Central memory CD8-positive, alpha-beta T cell (primary cell): Measurements from ENCODE around the gene CUTA.
"Not testable (repeated sequence)": the region's sequence is repeated elsewhere in the genome, so short reads cannot be mapped to it uniquely, and the experiment has no call there.

Source experiments
- ATAC-seq: fragments of 150-1000 bp; cut with Tn5 transposase; replicated peaks from 2 replicates; pipeline ENCODE4 v1.10.0; 2022; ENCODE audit warnings: mild to moderate bottlenecking, moderate FRiP score, moderate number of reproducible peaks; ENCODE audit not compliant: poor library complexity, severe bottlenecking; ENCODE audit errors: extremely low read depth
- DNase-seq, 2 donors: peaks; one replicate each; pipeline ENCODE4 v3.0.0; 2021; ENCODE audit warnings: low spot score in 2 of 2
- H3K27ac Mint-ChIP-seq: one replicate; pipeline ENCODE4 v1.8.0; 2022; ENCODE audit warnings: low read depth, mild to moderate bottlenecking, moderate library complexity, mixed read lengths
- H3K27me3 Mint-ChIP-seq: one replicate; pipeline ENCODE4 v1.8.0; 2022; ENCODE audit warnings: mixed read lengths
- H3K36me3 Mint-ChIP-seq: one replicate; pipeline ENCODE4 v1.8.0; 2022; ENCODE audit warnings: mild to moderate bottlenecking, moderate library complexity, mixed read lengths; ENCODE audit not compliant: insufficient read depth
- H3K4me1 Mint-ChIP-seq: one replicate; pipeline ENCODE4 v1.8.0; 2022; ENCODE audit warnings: mixed read lengths
- H3K4me3 Mint-ChIP-seq: one replicate; pipeline ENCODE4 v1.8.0; 2022; ENCODE audit warnings: mild to moderate bottlenecking, moderate library complexity, mixed read lengths
- H3K9me3 Mint-ChIP-seq: one replicate; pipeline ENCODE4 v1.8.0; 2022; ENCODE audit warnings: mixed read lengths

CUTA gene

GRCh38 chr6:33398601-33399000 lies 19.3 kb downstream of the CUTA start:
- H3K27ac Mint-ChIP-seq, ATAC-seq, H3K27me3 Mint-ChIP-seq, H3K4me3 Mint-ChIP-seq, H3K36me3 Mint-ChIP-seq, H3K9me3 Mint-ChIP-seq, DNase-seq, H3K4me1 Mint-ChIP-seq: not testable (repeated sequence)

- Mint-ChIP-seq H3K27ac (peak overlapping the region; percentile 62), H3K36me3 (peaks cover 6% of the 10 kb centered on the region), H3K4me3 (no peak overlapping the region), H3K4me1 (peaks cover 7% of the 10 kb centered on the region), H3K9me3 (no peaks in the 10 kb centered on the region), H3K27me3 (no peaks in the 10 kb centered on the region)
- DNase-seq (no peak), ATAC-seq (no peak)
These were observed 20.4 kb downstream of the CUTA start for GRCh38 chr6:33397541-33397940.

- peaks cover 23% of the 10 kb centered on the region for H3K4me1 Mint-ChIP-seq
- peaks cover 10% of the 10 kb centered on the region for H3K36me3 Mint-ChIP-seq
- no peaks in the 10 kb centered on the region for H3K9me3 Mint-ChIP-seq
- DNase-seq (no peak), ATAC-seq (no peak)
- H3K27ac Mint-ChIP-seq, result peak overlapping the region; percentile 5
- peak overlapping the region; percentile 77 for H3K4me3 Mint-ChIP-seq
- no peaks in the 10 kb centered on the region for H3K27me3 Mint-ChIP-seq
These were observed 24.9 kb downstream of the CUTA start for GRCh38 chr6:33392979-33393378.

GRCh38 chr6:33392595-33392948 lies 25.3 kb downstream of the CUTA start:
- no peaks in the 10 kb centered on the region for H3K9me3 Mint-ChIP-seq
- H3K4me3 Mint-ChIP-seq, result peak overlapping the region; percentile 77
- H3K27ac Mint-ChIP-seq, result peak overlapping the region; percentile 5
- ATAC-seq (no peak), DNase-seq (no peak)
- peaks cover 10% of the 10 kb centered on the region for H3K36me3 Mint-ChIP-seq
- no peaks in the 10 kb centered on the region for H3K27me3 Mint-ChIP-seq
- peaks cover 23% of the 10 kb centered on the region for H3K4me1 Mint-ChIP-seq

GRCh38 chr6:33391922-33392594 lies 25.8 kb downstream of the CUTA start:
- ATAC-seq (no peak), DNase-seq (no peak)
- H3K27ac Mint-ChIP-seq, result peak overlapping the region; percentile 83
- no peaks in the 10 kb centered on the region for H3K9me3 Mint-ChIP-seq
- no peaks in the 10 kb centered on the region for H3K27me3 Mint-ChIP-seq
- H3K4me1 Mint-ChIP-seq, result peaks cover 23% of the 10 kb centered on the region
- H3K36me3 Mint-ChIP-seq, result peaks cover 9% of the 10 kb centered on the region
- H3K4me3 Mint-ChIP-seq, result peak overlapping the region; percentile 77

GRCh38 chr6:33391278-33391921 lies 26.5 kb downstream of the CUTA start, which contains the start of gene KIFC1:
TSS of gene KIFC1 (plus strand) at chr6:33391823. CDS start at chr6:33391986, 163 bp downstream.
- Mint-ChIP-seq H3K27me3 (no peaks in the 10 kb centered on the region), H3K36me3 (peaks cover 8% of the 10 kb centered on the region), H3K9me3 (no peaks in the 10 kb centered on the region), H3K4me1 (peaks cover 23% of the 10 kb centered on the region), H3K27ac (peak within 1 kb of the TSS; percentile 83), H3K4me3 (peak within 1 kb of the TSS; percentile 77)
- ATAC-seq, result peak; percentile 96
- DNase-seq, result peak; percentile 99

GRCh38 chr6:33390767-33391277 lies 27.1 kb downstream of the CUTA start:
- Mint-ChIP-seq H3K4me1 (peaks cover 23% of the 10 kb centered on the region), H3K27me3 (no peaks in the 10 kb centered on the region), H3K27ac (peak overlapping the region; percentile 83), H3K4me3 (peak overlapping the region; percentile 77), H3K9me3 (no peaks in the 10 kb centered on the region), H3K36me3 (peaks cover 8% of the 10 kb centered on the region)
- peak; percentile 3 for ATAC-seq
- DNase-seq, result no peak

- Mint-ChIP-seq H3K4me3 (no peak overlapping the region), H3K36me3 (peaks cover 8% of the 10 kb centered on the region), H3K27me3 (no peaks in the 10 kb centered on the region), H3K9me3 (no peaks in the 10 kb centered on the region), H3K27ac (peak overlapping the region; percentile 83), H3K4me1 (peaks cover 23% of the 10 kb centered on the region)
- DNase-seq (no peak), ATAC-seq (no peak)
These were observed 27.7 kb downstream of the CUTA start for GRCh38 chr6:33390173-33390572.

- peaks cover 4% of the 10 kb centered on the region for H3K4me1 Mint-ChIP-seq
- no peaks in the 10 kb centered on the region for H3K36me3 Mint-ChIP-seq
- DNase-seq (no peak), ATAC-seq (no peak)
- H3K4me3 Mint-ChIP-seq, result no peak overlapping the region
- H3K27ac Mint-ChIP-seq, result no peak overlapping the region
- H3K27me3 Mint-ChIP-seq, result no peaks in the 10 kb centered on the region
- no peaks in the 10 kb centered on the region for H3K9me3 Mint-ChIP-seq
These were observed 33.3 kb downstream of the CUTA start for GRCh38 chr6:33384581-33385020.

GRCh38 chr6:33383427-33384185 lies 34.3 kb downstream of the CUTA start:
- no peak for DNase-seq
- no peak for ATAC-seq
- Mint-ChIP-seq H3K4me3 (no peak overlapping the region), H3K27ac (no peak overlapping the region), H3K4me1 (peaks cover 4% of the 10 kb centered on the region), H3K9me3 (no peaks in the 10 kb centered on the region), H3K27me3 (no peaks in the 10 kb centered on the region), H3K36me3 (no peaks in the 10 kb centered on the region)

GRCh38 chr6:33380272-33380981 lies 37.5 kb downstream of the CUTA start:
- H3K4me1 Mint-ChIP-seq, result peaks cover 4% of the 10 kb centered on the region
- no peak for ATAC-seq
- no peaks in the 10 kb centered on the region for H3K9me3 Mint-ChIP-seq
- H3K27me3 Mint-ChIP-seq, result no peaks in the 10 kb centered on the region
- no peaks in the 10 kb centered on the region for H3K36me3 Mint-ChIP-seq
- no peak overlapping the region for H3K27ac Mint-ChIP-seq
- no peak for DNase-seq
- no peak overlapping the region for H3K4me3 Mint-ChIP-seq

GRCh38 chr6:33379184-33379583 lies 38.7 kb downstream of the CUTA start:
- not testable (repeated sequence) for H3K27me3 Mint-ChIP-seq, DNase-seq, ATAC-seq, H3K27ac Mint-ChIP-seq, H3K9me3 Mint-ChIP-seq, H3K36me3 Mint-ChIP-seq, H3K4me3 Mint-ChIP-seq
- H3K4me1 Mint-ChIP-seq, result peaks cover 13% of the 10 kb centered on the region
